CD4-positive, alpha-beta T cell treated with Interleukin-21 for 1 hour (primary cell): ENCODE measurements around the gene TMEM11.

Source experiments
- DNase-seq: peaks from one replicate; pipeline ENCODE4 v3.0.0-alpha.2; 2020

Gene TMEM11, protein sequence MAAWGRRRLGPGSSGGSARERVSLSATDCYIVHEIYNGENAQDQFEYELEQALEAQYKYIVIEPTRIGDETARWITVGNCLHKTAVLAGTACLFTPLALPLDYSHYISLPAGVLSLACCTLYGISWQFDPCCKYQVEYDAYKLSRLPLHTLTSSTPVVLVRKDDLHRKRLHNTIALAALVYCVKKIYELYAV

DNA sequence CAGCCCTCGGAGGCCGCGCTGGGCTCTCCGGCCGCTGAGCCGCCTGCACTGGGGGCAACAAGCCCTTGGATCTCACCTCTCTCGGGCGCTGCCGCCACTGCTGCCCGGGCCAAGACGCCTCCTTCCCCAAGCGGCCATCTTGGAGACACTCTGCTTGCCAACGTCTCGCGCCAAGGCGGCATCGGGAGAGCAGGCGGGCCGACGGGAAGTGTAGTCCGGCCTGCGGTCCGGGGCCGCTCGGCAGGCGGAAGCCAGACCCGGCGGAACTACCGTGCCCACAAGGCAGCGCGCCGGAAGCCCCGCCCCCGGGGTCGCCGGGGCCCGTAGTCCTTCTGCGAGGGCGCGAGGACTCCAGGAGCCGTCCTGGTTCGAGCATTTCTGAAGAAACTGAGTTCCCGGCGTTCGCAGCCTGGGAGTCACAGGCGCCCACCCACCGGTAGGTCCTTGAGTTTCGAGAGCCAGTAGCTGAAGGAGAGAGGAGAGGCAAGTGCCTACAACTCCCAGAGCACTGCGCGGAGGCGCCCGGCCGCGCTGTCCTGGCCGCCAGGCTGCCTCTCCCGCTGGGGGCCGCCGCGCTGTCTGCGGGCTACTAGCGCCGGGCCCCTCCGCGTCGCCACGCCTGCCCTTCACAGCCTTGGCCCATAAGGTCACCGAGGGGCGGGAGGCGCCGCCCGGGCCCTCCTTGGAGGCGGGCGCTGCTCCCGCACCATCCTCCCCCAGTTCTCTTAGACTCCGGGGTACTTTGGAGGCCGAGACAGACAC lies at the start of gene TMEM11:
Gene TMEM11 (minus strand): TSS at position 147 of the 762 bp plus-strand sequence. CDS start 9 bp downstream, at position 138.
- peak; percentile 95 for DNase-seq

DNA sequence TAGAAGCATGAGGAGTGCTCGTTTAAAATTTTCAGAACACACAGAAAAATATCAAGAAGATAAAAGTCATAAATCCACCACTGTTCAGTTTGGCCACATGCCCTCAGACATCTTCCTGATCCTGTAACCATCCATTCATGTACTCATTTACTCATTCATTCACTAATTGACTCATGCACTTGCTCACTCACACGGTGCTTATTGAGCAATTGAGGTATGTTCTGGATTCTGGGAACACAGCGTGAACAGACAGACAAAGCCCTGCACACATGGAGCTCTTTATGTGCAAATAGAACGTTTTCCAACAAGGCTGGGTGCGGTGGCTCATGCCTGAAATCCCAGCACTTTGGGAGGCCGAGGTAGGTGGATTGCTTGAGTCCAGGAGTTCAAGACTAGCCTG lies 49.4 kb upstream of the TMEM11 start:
- DNase-seq = no peak

DNA sequence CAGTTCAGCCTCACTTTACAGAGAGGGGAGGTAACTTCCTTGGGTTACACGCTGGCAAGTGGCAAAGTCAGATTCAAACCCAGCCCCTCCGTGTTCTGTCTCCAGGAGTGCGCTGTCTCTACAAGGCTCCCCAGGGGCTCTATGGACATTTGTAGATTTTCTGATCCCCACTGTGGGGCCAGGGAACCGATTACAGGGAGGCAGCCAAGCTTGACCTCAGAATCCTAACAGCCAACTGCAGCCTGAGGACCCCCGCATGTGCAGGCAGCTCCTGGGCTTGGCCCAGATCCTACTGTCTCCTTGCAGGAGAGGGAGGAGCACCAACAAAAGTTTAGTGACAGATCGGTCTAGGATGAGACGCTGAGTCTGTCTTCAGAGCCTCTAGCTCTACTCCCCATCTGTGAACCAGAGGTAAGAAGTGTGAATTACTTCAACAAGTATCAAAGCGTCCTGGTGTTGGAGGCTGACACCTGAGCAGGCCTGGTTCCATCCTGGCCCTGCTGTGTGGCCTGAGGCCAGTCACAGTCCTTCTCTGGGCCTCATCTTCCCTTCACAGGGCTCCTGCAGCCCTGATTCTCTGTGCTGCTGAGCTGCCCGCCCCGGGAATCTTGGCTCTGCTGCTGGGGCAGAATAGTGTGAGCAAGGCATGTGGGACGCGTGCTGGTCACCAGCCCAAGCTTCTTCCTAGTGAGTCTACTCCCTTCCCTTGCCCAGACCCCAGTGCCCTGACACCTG lies 48.5 kb upstream of the TMEM11 start:
- DNase-seq = no peak

DNA sequence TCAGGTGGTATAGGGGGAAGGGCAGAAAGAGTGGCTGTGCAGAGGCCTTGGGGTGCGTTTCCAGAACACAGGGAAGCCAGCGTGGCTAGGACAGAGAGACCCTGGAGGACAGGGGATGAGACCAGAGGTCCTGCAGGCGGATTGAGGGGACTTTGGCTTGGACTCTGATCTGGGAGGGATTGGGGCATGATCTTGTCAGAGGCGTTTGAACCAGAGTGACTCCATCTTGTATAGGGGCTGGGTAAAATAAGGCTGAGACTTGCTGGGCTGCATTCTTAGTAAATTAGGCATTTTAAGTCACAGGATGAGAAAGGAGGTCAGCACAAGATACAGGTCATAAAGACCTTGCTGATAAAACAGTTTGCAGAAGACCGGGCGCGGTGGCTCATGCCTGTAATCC lies 44.6 kb upstream of the TMEM11 start:
- DNase-seq = no peak

DNA sequence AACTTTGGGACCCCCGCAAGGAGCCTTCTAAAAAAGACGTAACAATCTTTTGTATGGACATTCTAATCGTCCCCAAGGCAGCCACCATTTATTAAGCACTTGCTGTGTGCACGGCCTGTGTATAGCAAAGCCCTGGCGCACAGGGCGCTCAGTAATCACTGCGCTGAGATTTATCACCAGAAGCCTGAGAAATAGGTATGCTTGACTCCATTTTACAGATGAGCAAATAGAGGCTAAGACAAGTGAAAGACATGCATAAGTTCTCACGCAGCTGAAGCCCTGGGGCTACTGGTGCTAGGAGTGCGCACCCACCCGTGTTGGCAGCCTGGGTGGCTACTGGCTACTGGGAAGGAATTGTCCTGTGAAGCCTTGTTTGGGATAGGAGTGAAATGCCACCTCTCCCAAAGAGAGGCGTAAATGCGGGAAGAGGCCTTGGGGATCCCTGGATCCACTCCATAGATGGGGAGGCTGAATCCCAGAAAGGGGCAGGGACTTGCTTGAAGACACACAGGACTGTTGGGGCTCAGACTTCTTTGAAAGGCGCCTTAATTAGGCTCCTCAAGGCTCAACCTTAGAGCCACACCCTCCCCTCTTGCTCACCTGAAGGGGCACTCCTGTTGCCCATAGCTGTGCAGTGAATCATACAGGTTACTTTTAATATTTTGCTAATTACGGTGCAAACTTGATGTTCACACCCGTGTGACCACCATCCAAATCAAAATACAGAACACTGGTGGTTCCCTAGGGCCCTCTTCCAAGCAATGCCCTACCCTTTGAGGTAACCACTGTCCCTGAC lies 39.9 kb upstream of the TMEM11 start:
- no peak for DNase-seq

DNA sequence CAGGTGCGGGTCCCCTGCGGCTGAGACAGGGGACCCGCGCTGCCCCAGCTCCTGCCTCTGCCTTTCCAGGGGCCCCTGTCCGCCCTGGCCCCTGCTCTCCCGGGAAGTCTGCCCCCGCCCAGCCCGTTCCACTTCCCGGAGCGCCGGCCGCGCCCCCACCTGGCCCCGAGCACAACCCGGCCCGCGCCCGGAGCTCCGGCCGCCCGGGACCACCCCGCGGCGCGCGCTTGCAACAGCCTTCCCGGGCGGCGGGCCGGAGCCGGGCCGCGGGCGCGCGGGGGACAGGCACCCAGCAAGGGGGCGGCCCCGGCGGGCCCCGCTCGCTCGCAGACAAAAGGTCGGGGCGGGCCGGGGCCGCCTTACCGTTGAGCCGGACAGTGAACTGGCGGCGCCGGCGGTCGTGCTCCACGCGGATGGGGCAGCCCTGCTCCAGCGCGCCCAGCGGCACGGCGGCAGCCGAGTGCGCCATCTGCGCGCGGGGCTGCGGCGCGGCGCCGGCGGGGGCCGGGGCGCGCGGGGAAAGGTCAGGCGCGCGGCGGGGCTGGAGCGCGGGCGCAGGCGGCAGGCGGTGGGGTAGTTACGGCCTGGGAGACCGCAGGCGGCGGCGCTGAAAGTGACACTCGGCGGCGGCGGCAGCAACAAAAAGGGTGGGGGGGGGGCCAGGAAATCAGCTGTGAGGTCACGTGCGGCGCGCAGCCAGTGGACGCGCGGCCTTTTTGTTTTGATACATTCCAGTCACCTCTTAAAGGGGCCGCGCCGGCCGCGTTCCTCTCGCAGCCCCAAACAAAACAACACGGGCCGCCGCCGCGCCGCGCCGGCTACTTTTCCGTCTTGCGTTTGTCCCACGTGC lies 39.1 kb upstream of the TMEM11 start, which contains the start of gene NATD1:
Gene NATD1 (minus strand): TSS at position 615 of the 850 bp plus-strand sequence. CDS start 146 bp downstream, at position 469.
- DNase-seq = peak; percentile 83

DNA sequence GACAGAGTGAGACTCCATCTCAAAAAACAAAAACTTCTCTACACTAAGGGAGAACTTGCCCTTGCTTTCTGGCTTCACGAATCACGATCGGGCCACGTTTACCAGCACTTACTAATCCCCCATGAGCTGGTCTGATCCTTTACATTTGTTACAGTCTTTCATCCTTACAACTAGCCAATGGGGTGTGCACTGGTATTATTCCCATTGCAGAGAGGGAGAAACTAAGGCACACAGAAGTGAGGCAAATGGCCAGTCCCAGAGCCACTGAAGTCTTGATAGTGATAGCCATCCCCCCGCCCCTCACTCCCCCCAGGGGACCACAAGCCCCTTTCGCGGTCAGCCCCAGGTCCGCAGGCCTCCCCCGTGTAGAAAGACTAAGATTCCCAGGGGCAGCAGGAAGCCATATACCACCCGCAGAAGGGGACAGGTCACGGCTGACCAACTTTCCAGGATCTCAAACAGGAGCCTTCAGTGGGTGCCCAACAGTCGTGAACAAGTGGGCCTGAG lies 38.4 kb upstream of the TMEM11 start:
- no peak for DNase-seq

DNA sequence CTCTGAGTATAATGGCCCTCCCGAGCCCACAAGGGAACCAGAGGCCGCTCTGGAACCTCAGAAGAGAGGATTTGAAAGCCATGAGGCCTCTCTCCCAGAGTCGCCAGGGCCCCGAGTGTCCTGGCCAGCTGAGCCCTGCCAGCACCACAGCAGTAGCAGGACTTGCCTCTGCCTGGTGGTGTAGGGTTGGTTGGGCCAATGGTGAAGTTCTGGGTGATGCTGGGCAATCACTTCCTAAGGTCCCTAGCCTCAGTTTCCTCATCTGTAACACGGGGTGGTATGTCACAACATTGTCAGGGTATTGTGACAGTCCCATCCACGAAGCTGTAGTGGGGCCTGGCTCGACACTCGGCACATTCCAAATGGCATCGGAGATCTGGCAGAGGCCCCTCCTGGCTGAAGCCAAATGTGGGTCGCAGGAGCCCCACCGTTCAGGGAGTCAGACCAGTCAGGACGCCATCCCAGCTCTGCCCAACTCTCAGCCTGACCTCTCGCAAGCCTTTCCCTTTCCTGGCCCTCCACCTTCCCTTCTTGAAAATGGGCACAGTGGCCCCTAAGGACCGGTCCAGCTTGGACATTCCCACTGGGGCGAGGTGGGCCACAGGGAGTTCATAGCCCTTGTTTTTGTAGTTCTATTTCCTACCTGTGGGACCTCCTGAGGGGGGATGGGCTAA lies 37.5 kb upstream of the TMEM11 start:
- no peak for DNase-seq

DNA sequence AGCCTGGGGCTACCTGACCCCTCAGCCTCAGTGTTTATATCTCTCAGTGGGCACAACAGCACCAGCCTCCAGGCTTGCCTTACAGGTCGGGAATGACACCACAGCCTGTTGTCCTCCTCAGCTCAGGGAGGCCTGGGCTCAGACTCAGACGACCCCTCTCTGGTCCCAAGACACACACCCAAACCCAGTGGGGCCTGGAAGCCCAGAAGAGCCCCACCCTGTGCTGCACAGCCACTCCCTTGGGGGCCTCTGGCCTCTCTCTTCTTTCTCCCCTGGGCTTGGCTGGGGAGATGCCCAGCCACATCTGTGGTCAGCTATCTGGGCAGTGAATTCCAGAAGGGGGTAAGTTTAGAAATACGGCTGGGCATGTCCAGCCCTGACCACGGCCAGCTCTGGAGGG lies 36.9 kb upstream of the TMEM11 start:
- no peak for DNase-seq

DNA sequence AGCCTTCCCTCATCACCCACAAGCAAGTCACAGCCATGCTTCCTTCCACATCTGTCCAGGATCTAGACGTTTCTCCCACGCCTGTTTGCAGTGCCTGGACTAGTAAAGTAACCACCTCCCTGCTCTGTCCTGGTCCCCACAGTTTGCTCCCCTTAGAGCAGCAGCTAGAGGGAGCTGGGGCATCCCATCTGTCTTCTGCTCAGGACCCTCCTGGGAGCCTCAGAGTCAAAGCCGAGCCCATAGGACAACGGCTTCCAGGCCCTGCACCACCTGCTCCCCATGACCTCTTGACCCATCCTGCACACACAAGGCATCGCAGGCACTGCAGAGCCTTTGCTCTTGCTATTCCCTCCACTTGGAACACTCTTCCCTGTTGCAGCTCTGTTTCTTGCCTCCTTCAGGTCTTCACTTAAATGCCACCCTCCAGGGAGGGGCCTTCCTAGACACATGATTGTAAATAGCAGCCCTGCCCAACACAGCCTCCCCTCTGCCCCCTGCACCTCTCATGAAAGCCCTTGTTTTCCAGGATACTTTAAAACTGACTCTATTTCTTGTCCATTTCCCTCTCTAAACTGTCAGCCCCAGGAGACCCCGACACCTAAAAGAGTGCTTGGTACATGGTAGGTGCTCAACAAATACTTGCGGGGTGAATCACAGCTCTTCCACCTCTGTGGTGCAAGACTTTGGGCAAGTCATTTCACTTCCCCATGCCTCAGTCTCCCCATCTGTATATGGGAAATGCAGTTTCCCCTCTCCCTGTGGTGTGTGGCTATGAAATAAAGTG lies 36.2 kb upstream of the TMEM11 start:
- DNase-seq = no peak

DNA sequence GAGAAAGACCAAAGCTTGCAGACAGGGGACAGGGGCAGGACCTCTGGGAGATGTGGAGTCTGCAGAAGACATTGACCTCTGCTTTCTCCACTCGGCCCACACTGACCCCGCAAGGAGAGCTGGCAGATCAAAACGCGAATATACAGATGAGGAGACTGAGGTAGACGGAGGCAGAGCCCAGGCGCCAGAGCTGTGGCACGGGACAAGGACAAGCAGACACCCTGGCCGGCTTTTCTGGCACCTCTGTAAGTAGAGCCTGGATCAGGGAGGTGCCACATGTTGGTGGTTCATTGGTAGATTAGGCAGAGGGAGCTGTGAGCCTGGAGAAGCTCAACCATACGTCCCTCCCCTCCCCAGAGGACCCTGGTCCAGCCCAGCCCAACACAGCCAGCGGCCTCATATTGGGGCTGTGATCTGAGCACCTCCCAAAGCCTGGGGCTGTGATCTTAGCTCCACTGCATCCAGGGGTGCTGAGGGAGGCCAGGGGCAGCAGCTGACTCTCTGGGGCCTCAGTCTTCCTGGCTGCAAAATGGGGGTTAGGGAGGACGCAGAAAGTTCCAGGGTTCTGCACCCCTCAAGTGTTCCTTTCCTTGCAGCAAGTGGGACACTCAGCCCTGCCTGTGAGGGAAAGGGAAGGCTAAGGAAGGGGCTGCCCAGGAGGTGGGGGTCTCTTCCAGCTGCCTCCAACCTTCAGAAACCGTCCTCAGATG lies 35.3 kb upstream of the TMEM11 start:
- no peak for DNase-seq

DNA sequence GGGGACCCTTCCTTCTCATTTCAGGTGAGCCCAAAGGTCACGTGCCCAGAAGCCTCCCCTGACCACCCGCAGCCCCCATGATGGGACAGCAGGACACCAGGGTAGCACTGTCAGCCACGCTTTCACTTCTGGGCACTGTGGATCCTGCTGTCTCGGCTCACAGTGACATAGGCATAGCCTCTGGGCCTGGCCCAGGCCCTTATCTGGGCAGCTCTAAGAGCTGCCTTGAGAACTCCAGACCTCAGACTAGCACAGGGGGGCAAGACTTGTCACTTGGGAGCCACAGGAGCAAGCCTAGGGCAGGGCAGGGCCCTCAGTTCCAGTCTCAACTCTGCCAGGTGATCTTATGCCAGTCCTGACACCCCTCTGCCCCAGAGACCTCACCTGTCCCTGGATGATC lies 34.5 kb upstream of the TMEM11 start:
- no peak for DNase-seq

DNA sequence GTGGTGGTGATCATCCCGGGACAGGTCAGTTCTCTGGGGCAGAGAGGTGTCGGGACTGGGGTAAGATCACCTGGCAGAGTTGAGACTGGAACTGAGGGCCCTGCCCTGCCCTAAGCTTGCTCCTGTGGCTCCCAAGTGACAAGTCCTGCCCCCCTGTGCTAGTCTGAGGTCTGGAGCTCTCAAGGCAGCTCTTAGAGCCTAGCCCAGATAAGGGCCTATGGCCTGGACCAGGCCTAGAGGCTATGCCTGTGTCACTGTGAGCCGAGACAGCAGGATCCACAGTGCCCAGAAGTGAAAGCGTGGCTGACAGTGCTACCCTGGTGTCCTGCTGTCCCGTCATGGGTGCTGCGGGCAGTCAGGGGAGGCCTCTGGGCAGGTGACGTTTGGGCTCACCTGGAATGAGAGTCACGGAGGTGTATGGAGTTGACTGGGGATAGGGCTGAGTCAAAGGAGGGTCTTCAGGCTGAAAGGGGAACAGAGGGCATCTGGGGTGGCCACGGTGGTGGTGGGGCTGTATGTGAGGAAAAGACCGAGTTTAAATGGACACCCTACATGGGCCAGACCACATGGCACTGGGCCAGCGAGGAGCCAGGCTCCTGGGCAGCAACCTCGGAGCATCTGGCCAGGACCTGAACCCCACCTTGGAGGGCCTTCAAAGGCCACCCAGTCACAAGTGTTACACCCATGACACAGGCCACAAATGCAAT lies 33.7 kb upstream of the TMEM11 start:
- DNase-seq = no peak

DNA sequence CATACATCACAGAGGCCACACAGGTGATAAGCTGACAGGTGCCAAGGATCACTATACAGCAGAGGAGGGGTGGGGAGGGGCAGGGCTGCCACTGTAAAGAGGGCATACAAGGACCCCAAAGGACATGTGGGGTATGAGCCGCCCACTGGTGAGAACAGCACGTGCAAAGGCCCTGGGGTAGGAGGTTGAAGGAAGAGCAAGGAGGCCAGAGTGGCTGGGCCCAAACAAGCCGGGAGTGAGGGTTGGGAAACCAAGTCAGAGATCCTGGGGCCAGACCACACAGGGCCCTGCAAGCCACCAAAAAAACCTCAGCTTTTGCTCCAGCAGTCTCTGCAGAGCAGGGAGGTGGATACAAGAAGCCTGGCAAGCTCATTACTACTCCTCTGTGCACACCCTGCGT lies 32.7 kb upstream of the TMEM11 start:
- DNase-seq = no peak

DNA sequence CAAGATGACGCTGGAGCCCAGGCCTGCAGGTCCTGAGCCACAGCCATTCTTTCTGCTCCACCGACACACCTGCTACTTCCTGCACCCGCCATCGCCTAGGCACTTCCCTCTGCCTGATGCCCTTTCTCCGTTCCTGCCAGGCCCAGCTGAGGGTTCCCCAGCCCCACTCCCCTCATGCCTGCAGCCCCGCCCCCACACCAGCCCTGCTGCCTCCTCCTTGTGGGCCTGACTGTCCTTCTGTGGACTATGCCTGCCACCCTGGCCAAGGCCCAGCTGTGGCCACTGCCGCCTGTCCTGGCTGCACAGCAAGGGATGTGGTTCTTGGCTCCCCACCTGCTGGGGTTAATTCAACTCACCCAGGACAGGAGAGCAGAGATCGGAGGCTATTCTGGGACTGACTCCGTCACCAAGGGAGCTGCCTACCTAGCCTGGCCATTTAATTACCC lies 31.7 kb upstream of the TMEM11 start:
- DNase-seq = no peak

DNA sequence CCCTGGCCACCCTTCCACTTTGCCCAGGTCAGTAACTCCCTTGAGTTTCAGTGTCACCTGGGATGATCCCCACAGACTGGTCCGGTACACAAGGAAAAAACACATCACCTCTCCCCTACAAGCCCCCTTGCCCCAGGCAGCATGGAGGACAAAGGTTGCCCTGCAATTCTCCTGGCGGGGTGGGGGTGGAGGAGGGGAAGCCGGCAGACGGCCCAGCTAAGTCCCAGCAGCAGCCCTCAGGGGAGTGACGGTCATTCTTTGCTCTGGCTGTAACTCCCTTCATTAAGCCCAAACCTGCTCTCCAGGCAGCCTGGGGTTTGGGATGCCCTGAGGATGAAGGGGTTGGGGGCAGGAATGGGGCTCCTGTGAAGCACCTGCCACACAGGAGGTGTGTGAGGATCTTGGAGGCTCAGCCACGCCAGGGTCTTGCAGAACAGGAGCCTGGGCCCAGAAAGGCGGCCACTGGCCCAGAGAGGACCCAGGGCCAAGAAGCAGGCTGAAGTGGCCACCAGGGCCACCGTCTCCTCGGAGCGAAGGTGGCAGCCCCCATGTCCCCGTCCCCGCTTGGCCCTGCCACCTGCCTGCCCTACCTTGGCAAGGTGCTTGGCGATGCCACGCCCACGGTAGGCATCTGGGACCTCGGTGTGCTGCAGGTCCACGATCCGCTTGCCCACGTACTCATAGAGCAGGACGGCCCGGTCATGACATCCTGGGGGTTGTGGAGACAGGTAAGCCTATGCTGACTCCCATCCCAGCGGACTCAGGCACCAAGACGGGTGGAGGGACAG lies 29.7 kb upstream of the TMEM11 start:
- DNase-seq = no peak

DNA sequence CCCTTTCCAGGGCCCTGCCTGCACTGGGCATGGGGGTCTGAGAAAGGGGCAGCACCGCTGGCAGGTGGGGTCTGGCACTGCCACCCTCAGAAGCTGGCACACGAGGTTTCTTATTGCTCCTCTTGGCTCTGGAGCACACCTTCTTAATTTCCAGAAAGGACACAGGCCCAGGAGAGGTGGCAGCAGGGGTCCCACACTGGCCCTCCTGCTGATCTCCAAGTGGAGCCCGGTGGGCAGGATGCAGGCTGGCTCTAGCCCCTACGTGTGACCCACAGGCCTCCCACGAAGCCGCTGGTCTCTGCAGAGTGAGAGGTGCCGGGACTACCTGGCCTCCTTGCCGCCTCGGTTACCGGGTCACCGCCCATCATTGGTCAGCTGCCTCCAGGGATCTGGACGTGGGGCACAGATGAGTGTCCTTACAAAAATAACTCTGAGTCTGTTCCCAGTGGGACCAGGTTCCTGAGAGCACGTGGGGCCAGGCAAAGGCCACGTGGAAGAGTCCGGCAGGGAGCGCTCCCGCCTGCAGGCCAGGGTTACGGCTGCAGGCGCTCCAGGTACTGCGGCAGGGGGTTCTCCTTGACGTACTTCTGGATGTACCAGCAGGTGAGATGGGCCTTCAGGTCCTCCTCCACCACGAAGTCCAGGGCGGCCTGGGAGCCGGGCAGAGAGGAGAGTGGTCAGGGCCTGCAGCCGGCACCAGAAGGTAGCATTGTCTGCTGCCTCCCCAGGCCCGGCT lies 29.0 kb upstream of the TMEM11 start:
- DNase-seq = no peak
